ENCODE data around the gene HES5. TPM values are rescaled to one million over a fixed set of nuclear protein-coding genes. Genes with fewer than 3 reads are reported as not detected.

The HES5 gene
- polyA plus RNA-seq, 1 donor from 2014 or later, result 0.81 TPM

DNA sequence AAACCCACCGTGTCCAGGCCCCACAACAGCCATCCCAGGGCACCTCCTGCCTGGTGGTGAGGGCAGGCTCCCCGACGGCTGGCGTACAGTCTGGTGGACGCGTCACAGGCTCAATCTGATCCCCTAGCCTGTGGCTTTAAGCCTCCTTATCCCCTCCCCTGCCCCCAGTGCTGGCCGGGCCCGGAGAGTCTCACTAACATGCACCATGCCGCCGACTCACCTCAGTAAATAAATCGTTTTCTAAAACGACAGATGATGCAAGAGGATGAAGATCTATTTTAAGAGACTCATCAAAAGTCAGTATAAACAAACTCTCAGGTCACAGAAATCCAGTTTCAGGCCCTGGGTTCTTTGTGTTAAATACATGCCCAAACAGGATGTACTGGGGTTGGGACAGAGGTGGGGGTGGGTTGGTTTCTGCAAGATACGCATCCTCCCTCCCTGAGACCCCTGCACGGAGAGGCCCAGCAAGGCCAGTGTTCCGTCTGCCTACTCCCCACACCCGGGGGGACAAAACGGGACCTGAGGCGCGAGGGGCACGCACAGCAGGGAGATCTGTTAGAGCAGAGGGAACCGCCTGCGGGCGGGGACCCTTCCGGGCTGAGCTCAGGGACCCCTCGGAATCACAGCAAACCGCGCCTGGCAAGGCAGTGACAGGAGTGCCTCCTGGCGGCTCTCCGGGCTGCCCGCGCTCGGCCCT is 6.7 kb downstream of the HES5 start:
- no peaks in the 10 kb centered on the region for H3K9me2 ChIP-seq (ENCODE audit: insufficient read depth, low read length)
- peaks cover 40% of the 10 kb centered on the region for H3K79me2 ChIP-seq (replicated peaks; ENCODE audit: insufficient read depth, low read length)
- no peaks in the 10 kb centered on the region for H3K9me3 ChIP-seq (ENCODE audit: low read length)
- H4K20me1 ChIP-seq (ENCODE audit: insufficient read depth), result peaks cover 10% of the 10 kb centered on the region
- H3K9ac ChIP-seq (ENCODE audit: low read length), result no peak overlapping the region
- no peak overlapping the region for H3K4me2 ChIP-seq (ENCODE audit: low read length)
- no peak overlapping the region for H2AFZ ChIP-seq (ENCODE audit: low read depth, low read length)
- H3K27ac ChIP-seq (ENCODE audit: low read length), result no peak overlapping the region
- no peak overlapping the region for H3K4me3 ChIP-seq (ENCODE audit: low read length)
- no peaks in the 10 kb centered on the region for H3K36me3 ChIP-seq (ENCODE audit: insufficient read depth, low read length)
- H3F3A ChIP-seq (ENCODE audit: insufficient read depth, low read length, poor library complexity, severe bottlenecking), result no peaks in the 10 kb centered on the region
- no peaks in the 10 kb centered on the region for H3K27me3 ChIP-seq (ENCODE audit: insufficient read depth, low read depth, low read length)
- TF ChIP-seq, protein P1, sequence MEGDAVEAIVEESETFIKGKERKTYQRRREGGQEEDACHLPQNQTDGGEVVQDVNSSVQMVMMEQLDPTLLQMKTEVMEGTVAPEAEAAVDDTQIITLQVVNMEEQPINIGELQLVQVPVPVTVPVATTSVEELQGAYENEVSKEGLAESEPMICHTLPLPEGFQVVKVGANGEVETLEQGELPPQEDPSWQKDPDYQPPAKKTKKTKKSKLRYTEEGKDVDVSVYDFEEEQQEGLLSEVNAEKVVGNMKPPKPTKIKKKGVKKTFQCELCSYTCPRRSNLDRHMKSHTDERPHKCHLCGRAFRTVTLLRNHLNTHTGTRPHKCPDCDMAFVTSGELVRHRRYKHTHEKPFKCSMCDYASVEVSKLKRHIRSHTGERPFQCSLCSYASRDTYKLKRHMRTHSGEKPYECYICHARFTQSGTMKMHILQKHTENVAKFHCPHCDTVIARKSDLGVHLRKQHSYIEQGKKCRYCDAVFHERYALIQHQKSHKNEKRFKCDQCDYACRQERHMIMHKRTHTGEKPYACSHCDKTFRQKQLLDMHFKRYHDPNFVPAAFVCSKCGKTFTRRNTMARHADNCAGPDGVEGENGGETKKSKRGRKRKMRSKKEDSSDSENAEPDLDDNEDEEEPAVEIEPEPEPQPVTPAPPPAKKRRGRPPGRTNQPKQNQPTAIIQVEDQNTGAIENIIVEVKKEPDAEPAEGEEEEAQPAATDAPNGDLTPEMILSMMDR (IDR thresholded peaks at IDR 0.05; ENCODE audit: poor library complexity, severe bottlenecking), result no peak
- TF ChIP-seq EZH2 (IDR thresholded peaks at IDR 0.05; ENCODE audit: borderline replicate concordance, insufficient read depth, low read length, poor library complexity, severe bottlenecking) (no peak), EP300 (conservative IDR thresholded peaks at IDR 0.05; ENCODE audit: poor library complexity, severe bottlenecking) (no peak)

DNA sequence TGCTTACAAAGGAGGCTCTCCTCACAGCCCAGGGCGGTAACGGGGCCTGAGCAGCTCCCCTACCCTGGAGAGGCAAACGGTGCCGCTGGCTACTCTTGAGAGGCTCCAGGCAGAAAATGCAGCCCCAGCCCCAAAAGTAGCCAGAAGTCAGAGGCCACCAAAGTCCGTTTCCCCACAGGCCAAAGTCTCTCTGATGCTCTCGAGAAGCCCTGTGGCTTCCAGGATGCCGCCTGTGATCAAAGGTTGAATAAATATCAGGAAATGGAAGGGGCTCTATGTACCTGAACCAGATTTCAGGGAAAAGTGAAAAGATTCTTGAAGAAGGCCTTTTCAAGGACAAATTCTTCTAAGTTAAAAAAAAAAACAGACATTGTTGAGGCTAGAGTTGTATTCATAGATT is 7.8 kb downstream of the HES5 start:
- H3K79me2 ChIP-seq (replicated peaks; ENCODE audit: insufficient read depth, low read length), result peaks cover 40% of the 10 kb centered on the region
- H3K9me2 ChIP-seq (ENCODE audit: insufficient read depth, low read length), result no peaks in the 10 kb centered on the region
- TF ChIP-seq, protein P1 (IDR thresholded peaks at IDR 0.05; ENCODE audit: poor library complexity, severe bottlenecking), result no peak
- no peaks in the 10 kb centered on the region for H3K36me3 ChIP-seq (ENCODE audit: insufficient read depth, low read length)
- H3K9ac ChIP-seq (ENCODE audit: low read length), result no peak overlapping the region
- no peaks in the 10 kb centered on the region for H3F3A ChIP-seq (ENCODE audit: insufficient read depth, low read length, poor library complexity, severe bottlenecking)
- no peak overlapping the region for H3K4me3 ChIP-seq (ENCODE audit: low read length)
- no peaks in the 10 kb centered on the region for H3K9me3 ChIP-seq (ENCODE audit: low read length)
- no peak overlapping the region for H3K4me2 ChIP-seq (ENCODE audit: low read length)
- peaks cover 10% of the 10 kb centered on the region for H4K20me1 ChIP-seq (ENCODE audit: insufficient read depth)
- H3K27ac ChIP-seq (ENCODE audit: low read length), result no peak overlapping the region
- no peak overlapping the region for H2AFZ ChIP-seq (ENCODE audit: low read depth, low read length)
- no peaks in the 10 kb centered on the region for H3K27me3 ChIP-seq (ENCODE audit: insufficient read depth, low read depth, low read length)

DNA sequence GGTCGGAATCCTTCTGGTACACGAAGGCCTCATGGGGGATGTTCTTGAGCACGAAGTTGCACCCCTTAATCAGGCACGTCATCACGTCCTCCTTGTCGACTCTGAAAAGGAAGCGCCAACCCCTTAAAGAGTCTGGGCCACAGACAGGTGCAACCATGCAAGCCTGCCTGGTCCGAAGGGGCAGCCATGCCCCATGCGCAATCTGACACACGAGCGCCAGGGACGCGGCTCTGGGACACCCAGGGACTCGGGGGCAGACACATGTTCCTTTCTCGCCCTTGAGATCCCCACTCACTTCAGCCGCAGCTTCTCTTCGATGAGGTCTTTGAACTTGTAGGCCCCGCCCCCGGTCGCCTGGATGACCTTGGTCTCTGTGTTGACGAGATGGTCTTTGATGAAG is 9.3 kb downstream of the HES5 start:
- Histone ChIP-seq H3K9me3 (ENCODE audit: low read length) (no peaks in the 10 kb centered on the region), H3K79me2 (replicated peaks; ENCODE audit: insufficient read depth, low read length) (peaks cover 38% of the 10 kb centered on the region), H3K4me3 (ENCODE audit: low read length) (no peak overlapping the region), H3K4me2 (ENCODE audit: low read length) (no peak overlapping the region), H3K36me3 (ENCODE audit: insufficient read depth, low read length) (no peaks in the 10 kb centered on the region), H4K20me1 (ENCODE audit: insufficient read depth) (peaks cover 10% of the 10 kb centered on the region), H2AFZ (ENCODE audit: low read depth, low read length) (no peak overlapping the region), H3K27ac (ENCODE audit: low read length) (no peak overlapping the region), H3K9me2 (ENCODE audit: insufficient read depth, low read length) (no peaks in the 10 kb centered on the region), H3F3A (ENCODE audit: insufficient read depth, low read length, poor library complexity, severe bottlenecking) (no peaks in the 10 kb centered on the region), H3K9ac (ENCODE audit: low read length) (no peak overlapping the region), H3K27me3 (ENCODE audit: insufficient read depth, low read depth, low read length) (no peaks in the 10 kb centered on the region)
- TF ChIP-seq EP300 (conservative IDR thresholded peaks at IDR 0.05; ENCODE audit: poor library complexity, severe bottlenecking) (no peak), POLR2AphosphoS5 (IDR thresholded peaks at IDR 0.05) (no peak), TAF1 (IDR thresholded peaks at IDR 0.05; ENCODE audit: low read depth) (no peak), SMC3 (conservative IDR thresholded peaks at IDR 0.05; ENCODE audit: poor library complexity) (no peak), EZH2 (IDR thresholded peaks at IDR 0.05; ENCODE audit: borderline replicate concordance, insufficient read depth, low read length, poor library complexity, severe bottlenecking) (no peak), RAD21 (conservative IDR thresholded peaks at IDR 0.05) (no peak), MXI1 (conservative IDR thresholded peaks at IDR 0.05; ENCODE audit: poor library complexity, severe bottlenecking) (no peak)
- TF ChIP-seq, protein P2, sequence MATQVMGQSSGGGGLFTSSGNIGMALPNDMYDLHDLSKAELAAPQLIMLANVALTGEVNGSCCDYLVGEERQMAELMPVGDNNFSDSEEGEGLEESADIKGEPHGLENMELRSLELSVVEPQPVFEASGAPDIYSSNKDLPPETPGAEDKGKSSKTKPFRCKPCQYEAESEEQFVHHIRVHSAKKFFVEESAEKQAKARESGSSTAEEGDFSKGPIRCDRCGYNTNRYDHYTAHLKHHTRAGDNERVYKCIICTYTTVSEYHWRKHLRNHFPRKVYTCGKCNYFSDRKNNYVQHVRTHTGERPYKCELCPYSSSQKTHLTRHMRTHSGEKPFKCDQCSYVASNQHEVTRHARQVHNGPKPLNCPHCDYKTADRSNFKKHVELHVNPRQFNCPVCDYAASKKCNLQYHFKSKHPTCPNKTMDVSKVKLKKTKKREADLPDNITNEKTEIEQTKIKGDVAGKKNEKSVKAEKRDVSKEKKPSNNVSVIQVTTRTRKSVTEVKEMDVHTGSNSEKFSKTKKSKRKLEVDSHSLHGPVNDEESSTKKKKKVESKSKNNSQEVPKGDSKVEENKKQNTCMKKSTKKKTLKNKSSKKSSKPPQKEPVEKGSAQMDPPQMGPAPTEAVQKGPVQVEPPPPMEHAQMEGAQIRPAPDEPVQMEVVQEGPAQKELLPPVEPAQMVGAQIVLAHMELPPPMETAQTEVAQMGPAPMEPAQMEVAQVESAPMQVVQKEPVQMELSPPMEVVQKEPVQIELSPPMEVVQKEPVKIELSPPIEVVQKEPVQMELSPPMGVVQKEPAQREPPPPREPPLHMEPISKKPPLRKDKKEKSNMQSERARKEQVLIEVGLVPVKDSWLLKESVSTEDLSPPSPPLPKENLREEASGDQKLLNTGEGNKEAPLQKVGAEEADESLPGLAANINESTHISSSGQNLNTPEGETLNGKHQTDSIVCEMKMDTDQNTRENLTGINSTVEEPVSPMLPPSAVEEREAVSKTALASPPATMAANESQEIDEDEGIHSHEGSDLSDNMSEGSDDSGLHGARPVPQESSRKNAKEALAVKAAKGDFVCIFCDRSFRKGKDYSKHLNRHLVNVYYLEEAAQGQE (IDR thresholded peaks at IDR 0.05; ENCODE audit: borderline replicate concordance), result no peak
- TF ChIP-seq, protein P1 (IDR thresholded peaks at IDR 0.05; ENCODE audit: poor library complexity, severe bottlenecking), result no peak
